ENCODE results near the gene FOXP3.

DNA sequence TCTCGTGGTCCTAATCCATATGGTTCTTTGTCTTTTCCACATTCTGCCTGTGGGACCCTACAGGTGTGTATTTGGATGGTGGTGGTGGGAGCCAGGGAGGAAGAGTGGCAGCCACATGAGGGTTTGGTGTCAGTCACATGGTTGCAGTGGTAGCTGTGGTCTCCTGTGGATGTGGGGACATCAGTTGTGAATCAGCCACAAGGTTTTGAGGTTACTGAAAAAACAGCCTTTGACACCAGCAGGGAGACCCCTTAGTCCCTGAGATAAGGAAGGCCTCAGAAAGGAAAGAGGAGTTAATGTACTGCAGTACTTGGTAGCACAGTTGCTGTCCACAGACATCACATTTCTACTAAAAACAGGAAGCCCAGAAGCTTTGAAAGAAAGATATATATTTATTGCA lies 23.2 kb upstream of the FOXP3 start:
- TF ChIP-seq, protein P1, sequence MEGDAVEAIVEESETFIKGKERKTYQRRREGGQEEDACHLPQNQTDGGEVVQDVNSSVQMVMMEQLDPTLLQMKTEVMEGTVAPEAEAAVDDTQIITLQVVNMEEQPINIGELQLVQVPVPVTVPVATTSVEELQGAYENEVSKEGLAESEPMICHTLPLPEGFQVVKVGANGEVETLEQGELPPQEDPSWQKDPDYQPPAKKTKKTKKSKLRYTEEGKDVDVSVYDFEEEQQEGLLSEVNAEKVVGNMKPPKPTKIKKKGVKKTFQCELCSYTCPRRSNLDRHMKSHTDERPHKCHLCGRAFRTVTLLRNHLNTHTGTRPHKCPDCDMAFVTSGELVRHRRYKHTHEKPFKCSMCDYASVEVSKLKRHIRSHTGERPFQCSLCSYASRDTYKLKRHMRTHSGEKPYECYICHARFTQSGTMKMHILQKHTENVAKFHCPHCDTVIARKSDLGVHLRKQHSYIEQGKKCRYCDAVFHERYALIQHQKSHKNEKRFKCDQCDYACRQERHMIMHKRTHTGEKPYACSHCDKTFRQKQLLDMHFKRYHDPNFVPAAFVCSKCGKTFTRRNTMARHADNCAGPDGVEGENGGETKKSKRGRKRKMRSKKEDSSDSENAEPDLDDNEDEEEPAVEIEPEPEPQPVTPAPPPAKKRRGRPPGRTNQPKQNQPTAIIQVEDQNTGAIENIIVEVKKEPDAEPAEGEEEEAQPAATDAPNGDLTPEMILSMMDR (IDR thresholded peaks at IDR 0.05) = no peak
- no peak for TF ChIP-seq POLR2A (IDR thresholded peaks at IDR 0.05)
- no peak for TF ChIP-seq EP300 (IDR thresholded peaks at IDR 0.05)
